Mesendoderm (in vitro differentiated cells): ENCODE results near the gene SRRM1.
A peak's percentile ranks its signal among the peaks of the same experiment; 100 is the strongest.

ENCODE experiments used
- DNase-seq: peaks from one replicate; pipeline ENCODE4 v3.0.0; 2013
- H2AK5ac ChIP-seq: 2 replicates; pipeline ENCODE4 v1.6.1; 2013; ENCODE audit warnings: low read length, inconsistent platforms
- H2BK120ac ChIP-seq: 2 replicates; pipeline ENCODE4 v1.6.1; 2013; ENCODE audit warnings: low read depth, mild to moderate bottlenecking, low read length, moderate library complexity, mixed read lengths
- H2BK15ac ChIP-seq: replicated peaks from 2 replicates; pipeline ENCODE4 v1.6.1; 2013; ENCODE audit warnings: low read depth, mild to moderate bottlenecking, moderate library complexity
- H2BK5ac ChIP-seq: 2 replicates; pipeline ENCODE4 v1.6.1; 2013; ENCODE audit warnings: low read length, inconsistent platforms
- H3K18ac ChIP-seq: 2 replicates; pipeline ENCODE4 v1.6.1; 2013; ENCODE audit warnings: mild to moderate bottlenecking, low read length, mixed read lengths
- H3K23ac ChIP-seq: one replicate; pipeline ENCODE4 v1.6.1; 2013; ENCODE audit warnings: low read length
- H3K27ac ChIP-seq: 2 replicates; pipeline ENCODE4 v1.5.1; 2013; ENCODE audit warnings: low read depth, mild to moderate bottlenecking, inconsistent platforms, low read length, moderate library complexity
- H3K27me3 ChIP-seq: 2 replicates; pipeline ENCODE4 v1.6.1; 2013; ENCODE audit warnings: low read length, control low read depth, mild to moderate bottlenecking, inconsistent platforms; ENCODE audit not compliant: insufficient read depth, poor library complexity
- H3K36me3 ChIP-seq: 2 replicates; pipeline ENCODE4 v1.6.1; 2013; ENCODE audit warnings: low read length, inconsistent platforms; ENCODE audit not compliant: control insufficient read depth, insufficient read depth
- H3K4ac ChIP-seq: one replicate; pipeline ENCODE4 v1.6.1; 2013; ENCODE audit warnings: low read depth, mild to moderate bottlenecking, low read length, moderate library complexity
- H3K4me1 ChIP-seq: 2 replicates; pipeline ENCODE4 v1.6.1; 2013; ENCODE audit warnings: low read depth, low read length, inconsistent platforms; ENCODE audit not compliant: control insufficient read depth
- H3K4me2 ChIP-seq: 2 replicates; pipeline ENCODE4 v1.6.1; 2013; ENCODE audit warnings: low read length
- H3K4me3 ChIP-seq: 2 replicates; pipeline ENCODE4 v1.5.1; 2013; ENCODE audit warnings: mild to moderate bottlenecking, low read length
- H3K56ac ChIP-seq: one replicate; pipeline ENCODE4 v1.6.1; 2013; ENCODE audit warnings: low read length
- H3K79me1 ChIP-seq: 2 replicates; pipeline ENCODE4 v1.6.1; 2013; ENCODE audit warnings: low read length, inconsistent platforms
- H3K79me2 ChIP-seq: 2 replicates; pipeline ENCODE4 v1.6.1; 2013; ENCODE audit warnings: mild to moderate bottlenecking, low read length; ENCODE audit not compliant: control insufficient read depth, insufficient read depth
- H3K9ac ChIP-seq: 2 replicates; pipeline ENCODE4 v1.6.1; 2013; ENCODE audit warnings: low read length, inconsistent platforms
- H4K5ac ChIP-seq: one replicate; pipeline ENCODE4 v1.6.1; 2013; ENCODE audit warnings: low read length
- H4K8ac ChIP-seq: one replicate; pipeline ENCODE4 v1.6.1; 2013; ENCODE audit warnings: low read depth, mild to moderate bottlenecking, control low read depth, low read length, moderate library complexity
- WGBS: extraction: QIAGEN DNeasy Blood & Tissue Kit; methylation state at CpG from one replicate; pipeline ENCODE4 v1.1.7; 2013; ENCODE audit warnings: low lambda C conversion rate, missing lambda C conversion rate; ENCODE audit not compliant: insufficient coverage; ENCODE audit errors: extremely low coverage; 5-methylcytosine and 5-hydroxymethylcytosine counted together

The SRRM1 gene

GRCh38 chr1:24692351-24692980, 49.4 kb downstream of the SRRM1 start:
- no peak for DNase-seq
- H3K4ac ChIP-seq = no peak overlapping the region

DNA sequence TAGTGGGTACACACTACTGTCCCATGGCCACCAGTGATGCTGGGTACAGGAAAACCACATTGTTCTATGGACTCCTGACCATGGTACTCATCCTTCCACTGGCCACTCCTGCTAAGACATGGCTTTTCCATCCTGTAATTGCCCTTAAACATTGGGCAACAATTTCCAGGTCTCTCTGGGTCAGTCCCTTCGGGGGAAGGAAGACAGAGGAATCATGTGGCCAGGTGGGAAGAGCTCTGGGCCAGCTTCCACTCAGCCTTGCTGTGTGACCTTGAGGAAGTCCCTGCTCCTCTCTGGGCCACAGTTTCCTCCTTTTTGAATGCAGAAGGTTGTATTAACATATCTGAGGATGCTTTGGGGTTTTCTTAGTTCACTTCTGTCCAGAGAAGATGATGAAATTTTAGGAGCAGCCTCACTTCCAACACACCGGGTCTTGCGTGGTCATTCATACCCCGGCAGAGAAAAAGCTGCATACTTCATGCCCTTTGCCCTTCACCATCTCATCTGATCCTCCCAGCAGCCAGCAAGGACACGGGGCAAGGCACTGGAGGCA, 50.8 kb downstream of the SRRM1 start:
- Histone ChIP-seq H2BK120ac (no peak overlapping the region), H3K36me3 (no peaks in the 10 kb centered on the region), H2BK5ac (no peak overlapping the region), H3K18ac (no peak overlapping the region), H3K23ac (no peak overlapping the region), H3K27ac (no peak overlapping the region), H4K8ac (no peak overlapping the region), H3K27me3 (no peaks in the 10 kb centered on the region), H3K4me2 (no peak overlapping the region), H3K9ac (no peak overlapping the region), H4K5ac (no peak overlapping the region), H2AK5ac (no peak overlapping the region), H2BK15ac (no peak overlapping the region), H3K79me2 (no peaks in the 10 kb centered on the region), H3K4me3 (no peak overlapping the region), H3K56ac (peak overlapping the region; percentile 56), H3K79me1 (no peaks in the 10 kb centered on the region), H3K4ac (no peak overlapping the region), H3K4me1 (no peaks in the 10 kb centered on the region)
- WGBS = no CpG with 5 or more reads among the region's 5 CpGs
- DNase-seq = no peak

More at GRCh38 chr1:24692351-24692980, 49.4 kb downstream of the SRRM1 start:
- Histone ChIP-seq H3K27ac (no peak overlapping the region), H3K79me2 (no peaks in the 10 kb centered on the region), H3K18ac (no peak overlapping the region), H3K36me3 (no peaks in the 10 kb centered on the region), H2BK5ac (no peak overlapping the region), H3K9ac (no peak overlapping the region), H3K79me1 (no peaks in the 10 kb centered on the region), H3K4me3 (no peak overlapping the region), H2BK15ac (no peak overlapping the region), H3K27me3 (no peaks in the 10 kb centered on the region), H2AK5ac (no peak overlapping the region), H3K23ac (no peak overlapping the region), H4K5ac (no peak overlapping the region), H4K8ac (no peak overlapping the region), H3K4me2 (no peak overlapping the region), H3K56ac (no peak overlapping the region), H2BK120ac (no peak overlapping the region), H3K4me1 (no peaks in the 10 kb centered on the region)
- WGBS = no CpG with 5 or more reads among the region's 10 CpGs

DNA sequence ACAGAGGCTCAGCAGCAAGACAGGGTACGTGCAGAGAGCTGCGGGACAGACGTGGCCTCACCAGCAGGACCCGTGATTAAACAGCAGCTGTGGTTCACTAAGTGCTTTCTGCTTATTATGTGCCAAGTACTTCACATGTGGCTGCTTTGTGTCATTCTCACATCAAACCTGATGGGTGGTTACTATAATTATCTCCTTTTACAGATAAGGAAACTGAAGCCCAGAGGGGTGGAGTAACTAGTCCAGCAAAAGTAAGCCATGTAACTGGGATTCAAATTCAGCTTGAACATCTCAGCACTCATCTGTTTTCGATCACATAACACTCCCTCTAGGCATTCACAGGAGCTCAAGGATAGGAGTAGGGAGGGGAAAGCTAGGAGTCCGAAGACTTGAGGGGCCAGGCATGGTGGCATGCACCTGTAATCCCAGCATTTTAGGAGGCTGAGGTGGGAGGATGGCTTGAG, 51.3 kb downstream of the SRRM1 start:
- no peaks in the 10 kb centered on the region for H3K4me1 ChIP-seq
- WGBS = no CpG with 5 or more reads among the region's 6 CpGs
- DNase-seq = no peak

DNA sequence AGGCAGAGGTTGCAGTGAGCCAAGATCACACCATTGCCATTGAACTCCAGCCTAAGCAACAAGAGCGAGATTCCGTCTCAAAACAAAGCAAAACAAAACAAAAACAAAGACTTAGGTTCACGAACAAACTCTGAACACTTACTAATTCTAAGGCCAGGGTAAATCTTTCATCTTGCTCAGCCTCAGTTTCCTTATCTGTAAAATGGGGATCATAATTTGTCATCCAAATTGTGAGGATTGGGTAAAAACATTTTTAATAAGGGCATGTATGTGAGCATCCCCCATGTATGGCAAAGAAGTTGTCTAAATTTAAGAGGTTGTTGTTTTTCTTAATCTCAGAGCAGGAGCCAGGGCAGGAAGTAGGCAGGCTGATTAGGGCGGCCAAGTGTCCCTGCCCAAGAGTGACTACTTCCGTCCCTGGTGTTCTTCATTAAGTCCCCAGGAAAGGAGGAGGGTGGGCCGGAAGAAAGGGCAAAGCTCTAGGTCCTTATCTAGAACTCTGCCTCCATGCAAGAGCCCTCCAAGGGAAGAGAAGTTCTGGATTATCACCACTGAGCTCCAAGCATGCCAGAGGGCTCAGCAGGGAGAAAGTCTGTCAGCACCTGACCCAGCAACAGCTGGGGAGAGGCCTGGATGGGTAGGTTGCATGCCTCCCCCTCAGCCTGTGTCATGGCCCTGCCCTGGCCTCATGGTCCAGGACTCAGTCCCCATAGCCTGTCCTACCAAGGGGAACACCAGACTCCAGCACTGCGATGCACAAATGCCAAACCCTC, 52.3 kb downstream of the SRRM1 start:
- H3K4me1 ChIP-seq = peaks cover 2% of the 10 kb centered on the region
- no peak overlapping the region for H4K8ac ChIP-seq
- H2BK15ac ChIP-seq = no peak overlapping the region
- no peak overlapping the region for H3K4ac ChIP-seq
- no peak overlapping the region for H3K4me2 ChIP-seq
- no peak overlapping the region for H2BK5ac ChIP-seq
- no peaks in the 10 kb centered on the region for H3K79me2 ChIP-seq
- H3K23ac ChIP-seq = no peak overlapping the region
- H3K27me3 ChIP-seq = no peaks in the 10 kb centered on the region
- WGBS = no CpG with 5 or more reads among the region's 7 CpGs
- H3K18ac ChIP-seq = no peak overlapping the region
- no peaks in the 10 kb centered on the region for H3K36me3 ChIP-seq
- H2BK120ac ChIP-seq = no peak overlapping the region
- H4K5ac ChIP-seq = no peak overlapping the region
- H3K56ac ChIP-seq = no peak overlapping the region
- peak; percentile 66 for DNase-seq
- H3K27ac ChIP-seq = no peak overlapping the region
- H3K79me1 ChIP-seq = no peaks in the 10 kb centered on the region
- no peak overlapping the region for H2AK5ac ChIP-seq
- H3K4me3 ChIP-seq = no peak overlapping the region
- no peak overlapping the region for H3K9ac ChIP-seq

More for the DNA sequence above, 51.3 kb downstream of the SRRM1 start:
- H3K27ac ChIP-seq = no peak overlapping the region
- H3K9ac ChIP-seq = no peak overlapping the region
- H3K36me3 ChIP-seq = no peaks in the 10 kb centered on the region
- H3K18ac ChIP-seq = no peak overlapping the region
- H4K5ac ChIP-seq = no peak overlapping the region
- H3K4me3 ChIP-seq = no peak overlapping the region
- H3K56ac ChIP-seq = peak overlapping the region; percentile 56
- no peak overlapping the region for H2BK120ac ChIP-seq
- no peaks in the 10 kb centered on the region for H3K79me2 ChIP-seq
- no peak overlapping the region for H2BK5ac ChIP-seq
- no peaks in the 10 kb centered on the region for H3K27me3 ChIP-seq
- H3K79me1 ChIP-seq = no peaks in the 10 kb centered on the region
- no peak overlapping the region for H2BK15ac ChIP-seq
- no peak overlapping the region for H3K4me2 ChIP-seq
- H3K4ac ChIP-seq = no peak overlapping the region
- no peak overlapping the region for H2AK5ac ChIP-seq
- H3K23ac ChIP-seq = no peak overlapping the region
- no peak overlapping the region for H4K8ac ChIP-seq

DNA sequence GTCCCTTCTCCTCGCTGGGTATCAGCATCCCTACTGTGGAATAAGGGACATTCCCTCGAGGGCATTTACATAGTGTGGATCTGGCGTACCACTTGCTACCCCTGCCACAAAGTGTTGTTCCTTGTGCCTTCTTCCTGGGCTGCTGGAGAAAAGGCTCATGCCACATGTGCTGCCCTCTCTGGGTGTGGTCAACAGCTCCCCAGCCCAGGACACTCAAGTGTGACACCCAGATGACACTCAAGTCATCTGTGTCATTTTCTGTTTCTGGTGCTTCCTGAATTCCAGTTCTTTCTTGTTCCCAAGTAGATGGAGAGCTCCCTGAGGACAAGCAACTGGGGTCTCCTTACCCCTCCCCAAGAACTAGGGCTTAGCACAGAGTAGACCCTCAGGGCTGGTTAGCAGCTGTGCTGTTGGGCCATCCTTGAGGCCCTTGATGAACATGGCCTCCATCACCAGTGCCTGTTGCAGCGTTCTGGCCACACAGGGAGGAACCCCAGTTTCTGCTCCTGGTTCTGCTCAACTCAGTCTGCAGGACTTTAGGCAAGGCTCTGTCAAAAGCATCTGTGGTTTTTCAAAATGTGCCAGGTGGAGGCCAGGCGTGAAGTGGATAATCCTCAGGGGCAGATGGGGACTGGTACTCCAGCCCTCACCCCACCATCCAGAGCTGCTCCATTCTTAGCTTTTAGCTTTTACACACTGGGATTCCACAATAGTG, 53.1 kb downstream of the SRRM1 start:
- H3K56ac ChIP-seq = no peak overlapping the region
- H2BK15ac ChIP-seq = no peak overlapping the region
- no peak overlapping the region for H3K4ac ChIP-seq
- no peak overlapping the region for H2AK5ac ChIP-seq
- no peak overlapping the region for H3K4me2 ChIP-seq
- H3K4me1 ChIP-seq = peaks cover 2% of the 10 kb centered on the region
- no peaks in the 10 kb centered on the region for H3K79me2 ChIP-seq
- no peak overlapping the region for H4K8ac ChIP-seq
- no peak overlapping the region for H3K18ac ChIP-seq
- no peaks in the 10 kb centered on the region for H3K27me3 ChIP-seq
- no CpG with 5 or more reads among the region's 5 CpGs for WGBS
- no peaks in the 10 kb centered on the region for H3K36me3 ChIP-seq
- H3K23ac ChIP-seq = no peak overlapping the region
- no peaks in the 10 kb centered on the region for H3K79me1 ChIP-seq
- no peak overlapping the region for H2BK120ac ChIP-seq
- H2BK5ac ChIP-seq = no peak overlapping the region
- H3K9ac ChIP-seq = no peak overlapping the region
- no peak overlapping the region for H3K4me3 ChIP-seq
- no peak overlapping the region for H4K5ac ChIP-seq
- no peak overlapping the region for H3K27ac ChIP-seq
- DNase-seq = no peak
